Stimulated activated CD8-positive, alpha-beta memory T cell treated with anti-CD3 and anti-CD28 coated beads, Interleukin-7, amount 100 ng/mL, for 24 hours (primary cell): ENCODE measurements around the gene GANAB.
"Not testable (repeated sequence)": the region's sequence is repeated elsewhere in the genome, so short reads cannot be mapped to it uniquely, and the experiment has no call there.

Source experiments
- DNase-seq: peaks from one replicate; pipeline ENCODE4 v3.0.0-alpha.2; 2020; ENCODE audit warnings: low read depth

GANAB gene

DNA sequence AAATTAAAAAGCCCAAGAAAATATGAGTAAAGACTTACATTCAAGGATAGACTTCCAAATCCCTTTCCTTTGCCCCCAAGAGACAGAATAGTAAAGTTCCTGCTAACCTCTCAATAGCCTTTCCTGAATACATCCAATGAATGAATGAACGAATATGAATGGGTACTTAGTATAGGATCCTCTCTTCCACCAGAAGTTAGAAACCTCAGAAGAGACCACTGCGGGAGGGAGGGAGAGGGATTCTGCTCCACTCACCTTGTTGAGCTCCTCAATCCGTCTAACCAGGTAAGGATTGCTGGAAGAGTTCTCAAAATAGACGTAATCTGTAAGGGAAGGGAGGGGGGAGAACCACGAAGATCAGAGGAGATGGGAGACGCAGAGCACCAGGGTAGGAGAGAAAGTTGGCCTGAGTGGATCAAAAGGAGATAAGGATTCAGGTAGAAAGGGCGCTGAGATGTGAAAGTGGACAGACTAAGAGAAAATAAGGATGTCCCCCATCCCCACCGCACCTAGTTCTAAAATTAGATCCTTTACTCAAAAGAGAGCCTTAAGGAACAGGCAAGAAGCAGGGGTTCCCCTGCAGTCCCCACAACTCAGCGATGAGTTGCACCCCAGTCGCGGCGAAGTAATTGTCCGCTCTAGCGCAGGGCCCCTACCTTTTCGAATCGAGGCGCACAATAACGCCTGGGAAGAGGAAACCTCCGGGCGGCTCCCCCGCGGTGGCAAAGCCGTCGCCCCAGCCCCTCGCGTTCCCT is 45.9 kb downstream of the GANAB start:
- DNase-seq: no peak

DNA sequence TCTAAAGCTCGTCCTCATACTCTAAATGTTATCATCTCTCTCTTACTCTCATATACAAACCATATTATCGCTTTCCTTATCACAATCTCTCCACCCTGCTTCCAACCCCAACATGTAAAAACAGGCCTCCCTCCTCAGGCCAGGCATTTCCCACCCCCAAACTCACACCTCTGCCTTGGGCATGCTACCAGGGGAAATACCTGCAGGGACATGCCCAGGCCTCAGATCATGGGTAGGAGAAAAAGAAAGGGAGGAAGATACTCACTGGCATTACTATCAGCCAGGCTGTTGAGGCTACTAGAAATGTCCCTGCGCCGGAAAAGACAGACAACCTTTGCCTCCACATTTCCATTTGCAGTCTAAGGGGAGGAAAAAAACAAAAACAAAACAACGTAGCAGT is 46.5 kb downstream of the GANAB start:
- DNase-seq: no peak

DNA sequence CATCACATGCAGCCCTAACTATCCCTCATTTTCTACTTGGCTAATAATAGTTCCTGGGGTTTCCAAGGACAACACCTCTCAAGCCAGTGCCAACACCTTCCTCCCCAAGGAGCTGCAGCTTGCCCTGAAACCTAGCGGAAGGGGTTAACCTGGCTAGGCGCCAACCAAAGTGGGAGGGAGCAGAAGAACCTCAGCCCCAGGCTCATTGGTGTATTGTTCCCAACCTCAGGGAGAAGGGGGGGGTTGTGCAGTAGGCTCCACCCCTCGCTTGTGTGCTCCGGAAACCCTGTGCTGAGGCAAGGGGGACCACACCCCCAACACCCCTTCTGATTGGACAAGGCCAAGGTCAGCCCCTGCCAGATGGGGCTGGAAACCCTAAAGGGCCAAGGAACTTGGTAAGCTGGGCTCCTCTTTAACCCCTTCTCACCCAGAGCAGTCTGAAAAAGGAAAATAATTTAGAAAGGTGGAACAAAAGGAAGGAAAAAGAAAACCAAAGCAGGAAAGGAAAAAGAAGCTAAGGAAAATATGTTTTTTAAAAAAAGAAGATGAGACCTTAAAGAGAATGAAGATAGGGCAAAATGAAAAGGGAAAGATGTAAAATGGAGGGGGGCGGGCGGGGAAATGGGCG is 47.2 kb downstream of the GANAB start:
- peak; percentile 86 for DNase-seq

DNA sequence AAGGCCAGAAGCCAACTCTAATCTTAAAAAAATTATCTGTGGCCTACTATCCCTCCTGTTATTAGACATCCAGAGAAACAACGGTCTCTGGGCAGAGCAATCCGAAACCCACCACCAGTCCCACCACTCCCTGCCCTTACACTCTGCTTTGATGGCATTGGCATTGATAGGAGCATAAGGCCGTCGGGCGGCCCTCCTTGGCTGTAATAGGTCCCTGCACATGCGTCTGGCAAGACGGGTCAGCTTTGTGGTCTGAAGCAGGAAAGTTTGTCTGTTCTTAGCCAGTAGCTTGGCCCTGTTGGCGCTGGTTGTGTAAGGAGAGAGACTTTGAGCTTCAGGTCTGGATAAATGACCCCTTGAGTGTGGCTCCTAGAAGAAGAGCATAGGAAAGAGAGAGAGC is 51.3 kb downstream of the GANAB start:
- DNase-seq: no peak

DNA sequence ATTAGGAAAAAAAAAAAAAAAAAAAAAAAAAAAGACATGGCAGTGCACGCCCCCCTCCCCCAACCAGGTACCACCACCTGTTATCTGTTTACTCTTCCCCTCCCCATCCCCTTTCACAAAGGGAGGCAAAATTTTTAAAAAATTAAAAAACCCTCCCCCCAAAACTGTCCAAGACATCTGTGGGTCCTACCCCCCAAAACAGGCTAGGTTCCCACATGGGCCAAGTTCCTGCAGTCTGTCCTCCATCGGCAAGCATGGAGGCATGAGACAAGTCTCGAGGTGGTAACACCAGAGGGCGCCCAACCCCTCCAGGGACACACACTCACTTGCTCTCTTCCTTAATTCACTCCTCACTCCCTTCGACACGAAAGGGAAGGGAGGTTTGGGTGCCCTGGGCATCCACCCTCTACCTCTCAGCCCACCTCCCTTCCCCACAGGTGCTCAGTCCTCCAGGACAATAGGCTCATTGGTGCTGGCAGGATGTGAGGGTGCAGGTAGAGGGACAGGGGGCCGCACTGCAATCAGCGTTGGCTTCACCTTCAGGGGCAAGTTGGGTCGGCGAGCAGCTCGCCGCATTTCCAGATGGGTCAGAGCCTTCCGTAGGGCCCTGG is 52.9 kb downstream of the GANAB start:
- peak; percentile 38 for DNase-seq

DNA sequence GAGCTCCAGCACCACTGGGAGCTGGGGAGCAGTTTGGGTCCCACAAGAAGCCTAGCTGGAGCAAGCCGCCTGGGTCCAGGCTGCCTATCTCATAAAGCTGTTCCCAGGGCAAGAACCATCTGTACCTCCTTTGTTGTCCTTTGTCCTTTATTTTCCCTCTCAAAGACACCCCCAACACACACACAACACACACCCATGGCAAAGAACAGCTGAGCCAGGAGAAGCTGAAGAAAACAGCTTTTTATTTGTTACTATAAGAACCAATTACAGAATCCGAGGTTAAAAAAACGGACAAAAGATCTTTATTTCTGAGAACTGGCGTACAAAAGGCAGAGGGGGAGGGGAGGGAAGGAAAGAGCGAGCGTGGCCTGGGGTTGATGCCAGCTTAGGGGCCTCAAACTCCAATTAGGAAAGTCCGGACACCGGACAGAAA is 53.4 kb downstream of the GANAB start:
- DNase-seq: no peak

DNA sequence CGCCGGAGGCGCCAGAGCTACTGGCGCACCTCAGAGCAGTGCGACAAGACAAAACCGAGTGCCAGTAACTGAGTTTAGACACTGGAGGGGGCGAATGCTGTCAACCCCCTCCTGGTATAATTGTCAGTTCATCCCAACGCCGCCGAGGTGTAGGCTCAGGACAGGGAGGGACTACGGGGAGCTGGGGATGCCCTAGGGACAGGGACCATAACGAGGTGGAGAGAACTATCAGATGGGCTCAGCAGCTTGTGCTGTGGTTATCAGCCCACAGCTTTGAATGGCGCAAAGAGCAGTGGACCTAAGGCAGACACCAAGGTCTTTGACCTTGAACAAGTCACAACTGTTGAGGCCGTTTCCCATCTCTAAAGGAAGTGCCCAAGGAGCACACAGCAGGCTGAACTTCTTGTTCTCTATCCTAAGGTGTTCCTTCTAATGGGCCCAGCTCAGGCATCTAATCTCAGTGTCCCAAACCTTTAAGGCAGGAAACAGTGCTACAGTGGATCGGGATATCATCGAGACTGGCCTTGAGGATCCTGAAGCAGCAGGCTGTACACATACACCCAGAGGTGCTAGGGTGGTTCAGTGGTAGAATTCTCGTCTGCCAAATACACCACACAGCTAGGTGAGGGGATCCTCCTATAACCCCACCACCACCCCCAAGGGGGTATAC is 54.1 kb downstream of the GANAB start:
- DNase-seq: no peak

DNA sequence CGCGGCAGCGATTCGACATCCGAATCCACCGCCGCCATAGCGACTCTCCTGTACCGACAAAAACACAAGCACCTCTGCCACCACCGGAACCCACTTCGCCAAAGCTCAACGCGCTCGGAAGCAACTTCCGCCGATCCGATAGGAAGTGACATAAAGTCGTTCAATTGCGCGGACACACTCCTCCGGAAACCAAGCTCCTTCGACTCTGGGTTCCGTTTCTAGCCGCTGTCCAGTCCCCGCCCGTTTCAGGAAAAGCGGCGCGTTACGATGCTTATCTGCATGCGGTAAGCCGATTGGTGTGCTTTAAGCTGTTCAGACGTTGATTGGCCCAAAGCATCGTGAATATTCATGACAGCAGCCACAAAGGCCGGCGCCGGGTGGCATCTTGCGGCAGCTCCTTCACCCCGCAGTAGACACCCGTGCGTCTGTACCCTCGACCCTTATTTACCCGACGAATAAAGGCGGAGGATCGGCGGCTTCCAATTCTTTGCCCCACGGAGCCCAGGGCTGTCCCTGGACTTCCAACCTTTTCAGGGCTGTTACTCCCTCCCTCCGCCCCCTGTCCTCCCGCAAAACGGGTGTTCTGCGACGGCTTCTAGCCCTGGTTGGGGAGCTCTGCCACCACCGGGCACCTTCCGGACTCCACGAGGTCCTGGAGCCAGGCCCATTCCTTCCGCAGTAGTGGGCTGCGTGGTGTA is 54.8 kb downstream of the GANAB start, which contains the start of gene TUT1:
TSS of gene TUT1 (minus strand) at position 76 of the 698 bp plus-strand sequence. CDS start at position 38, 38 bp downstream.
- DNase-seq: peak; percentile 83

DNA sequence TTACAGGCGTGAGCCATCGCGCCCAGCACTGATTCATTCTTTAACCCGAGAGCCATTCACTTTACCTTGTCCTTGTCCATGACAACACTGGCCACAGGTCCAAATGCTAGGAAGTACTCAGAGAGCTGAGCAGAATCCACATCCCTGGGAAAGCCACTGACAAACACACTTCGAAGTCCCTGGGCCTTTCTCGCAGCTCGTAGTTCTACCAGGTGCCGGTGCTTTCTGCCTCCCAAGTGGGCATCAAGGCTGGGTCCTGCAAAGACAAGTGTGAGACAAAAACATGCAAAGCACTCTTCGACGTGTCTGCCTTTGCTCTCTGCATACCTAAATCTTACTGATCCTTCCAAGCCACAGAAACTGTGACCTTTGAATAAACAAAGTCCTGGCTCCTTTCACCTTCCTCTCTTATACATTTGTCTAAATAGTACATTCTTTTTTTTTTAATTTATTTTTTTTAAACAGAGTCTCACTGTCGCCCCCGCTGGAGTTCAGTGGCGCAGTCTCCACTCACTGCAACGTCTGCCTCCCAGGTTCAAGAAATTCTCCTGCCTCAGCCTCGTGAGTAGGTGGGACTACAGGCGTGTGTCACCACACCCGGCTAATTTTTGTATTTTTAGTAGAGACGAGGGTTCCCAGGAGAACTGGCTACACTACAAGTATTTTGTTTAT is 57.3 kb downstream of the GANAB start:
- DNase-seq: no peak

DNA sequence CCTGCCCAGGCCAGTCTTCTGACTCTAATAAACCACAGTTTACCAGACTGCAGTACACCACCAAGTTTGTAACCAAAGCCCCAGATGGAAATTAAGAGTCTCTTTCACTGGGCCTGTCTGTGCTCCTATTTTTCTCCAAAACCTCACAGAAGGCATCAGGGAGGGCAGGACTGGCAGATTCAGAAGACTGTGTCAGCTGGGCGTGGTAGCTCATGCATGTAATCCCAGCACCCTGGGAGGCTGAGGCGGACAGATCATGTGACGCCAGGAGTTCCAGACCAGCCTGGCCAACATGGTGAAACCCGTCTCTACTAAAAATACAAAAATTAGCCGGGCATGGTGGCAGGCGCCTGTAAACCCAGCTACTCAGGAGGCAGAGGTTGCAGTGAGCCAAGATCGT is 61.1 kb downstream of the GANAB start:
- DNase-seq: not testable (repeated sequence)

DNA sequence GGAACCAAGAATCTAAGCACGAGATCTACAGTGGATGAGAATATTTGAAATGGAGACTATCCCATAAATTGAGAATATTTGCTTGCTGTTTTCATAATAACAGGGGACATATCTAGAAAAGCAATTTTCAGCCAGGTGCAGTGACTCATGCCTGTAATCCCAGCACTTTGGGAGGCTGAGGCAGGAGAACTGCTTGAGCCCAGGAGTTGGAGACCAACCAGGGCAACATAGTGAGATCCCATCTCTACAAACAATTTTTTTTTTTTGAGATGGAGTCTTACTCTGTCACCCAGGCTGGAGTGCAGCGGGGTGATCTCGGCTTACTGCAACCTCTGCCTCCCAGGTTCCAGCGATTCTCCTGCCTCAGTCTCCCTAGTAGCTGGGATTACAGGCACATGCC is 64.7 kb downstream of the GANAB start:
- not testable (repeated sequence) for DNase-seq

DNA sequence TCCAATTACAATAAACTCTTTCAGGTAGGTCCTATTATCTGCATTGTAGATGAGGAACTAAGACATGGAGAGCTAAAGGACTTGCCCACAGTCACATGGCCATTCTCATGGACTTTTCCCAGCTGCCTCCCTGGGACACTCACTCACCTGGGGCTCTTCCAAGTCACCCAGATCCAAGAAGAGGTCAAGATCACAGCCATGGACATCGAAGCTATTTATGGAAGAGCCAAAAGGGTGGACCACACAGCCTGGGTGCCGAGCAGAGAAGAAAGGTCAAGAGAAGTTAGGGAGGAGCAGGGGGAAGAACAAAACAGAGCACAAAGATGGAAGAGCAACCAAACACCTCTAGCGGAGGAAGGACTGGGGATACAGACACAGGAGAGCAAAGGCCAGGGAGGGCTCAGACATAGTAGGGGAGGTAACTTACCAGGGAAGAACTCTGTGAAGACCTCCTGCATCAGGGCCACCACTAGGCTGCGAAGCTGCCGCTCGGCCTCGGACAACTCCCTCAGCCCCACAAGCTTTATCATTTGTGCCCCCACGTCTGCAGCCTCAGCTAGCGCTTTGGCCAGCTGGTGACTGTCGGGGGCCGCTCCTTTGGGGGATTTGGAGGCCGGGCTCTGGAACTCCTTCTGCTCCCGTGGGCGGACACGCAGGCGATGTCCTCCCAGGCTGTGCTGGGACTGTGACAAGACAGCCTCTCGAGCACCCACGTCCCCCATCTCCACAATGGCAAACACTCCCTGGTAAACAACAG is 65.3 kb downstream of the GANAB start:
- DNase-seq: no peak

DNA sequence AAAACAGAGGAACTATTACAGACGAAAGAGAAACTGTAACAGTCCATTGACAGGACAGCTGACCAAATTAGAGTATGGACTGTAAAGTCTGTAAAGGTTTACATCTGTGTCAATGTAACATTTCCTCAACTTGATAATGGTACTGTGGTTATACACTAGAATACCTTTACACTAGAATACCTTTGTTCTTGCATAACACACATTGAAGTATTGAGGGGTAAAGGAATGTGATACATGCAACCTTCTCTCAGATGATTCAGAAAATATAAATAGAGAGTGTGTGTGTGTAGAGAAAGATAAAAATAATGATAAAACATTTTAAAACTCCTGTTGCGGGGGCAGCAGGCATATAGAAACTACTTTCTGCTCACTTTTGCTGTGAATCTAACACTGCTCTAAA is 67.2 kb downstream of the GANAB start:
- DNase-seq: no peak

DNA sequence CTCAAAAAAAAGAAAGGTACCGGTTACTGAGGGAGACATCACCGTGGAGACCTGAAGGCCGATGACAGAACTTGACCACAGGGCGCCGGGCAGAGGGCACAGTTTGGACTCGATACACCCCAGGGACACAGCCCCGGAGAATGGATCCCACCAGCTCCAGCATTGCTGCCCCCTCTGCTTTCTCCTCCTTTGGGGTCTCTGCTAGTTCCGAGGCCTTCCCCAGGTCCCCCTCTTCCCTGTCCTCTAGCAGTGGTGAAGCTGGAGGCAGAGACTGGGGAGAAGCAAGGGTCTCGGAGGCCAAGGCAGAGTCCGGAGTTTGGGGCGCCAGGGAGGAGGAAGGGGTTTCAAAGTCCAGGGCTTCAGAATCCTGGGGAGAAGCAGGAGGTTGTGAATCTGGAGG is 67.9 kb downstream of the GANAB start:
- no peak for DNase-seq

DNA sequence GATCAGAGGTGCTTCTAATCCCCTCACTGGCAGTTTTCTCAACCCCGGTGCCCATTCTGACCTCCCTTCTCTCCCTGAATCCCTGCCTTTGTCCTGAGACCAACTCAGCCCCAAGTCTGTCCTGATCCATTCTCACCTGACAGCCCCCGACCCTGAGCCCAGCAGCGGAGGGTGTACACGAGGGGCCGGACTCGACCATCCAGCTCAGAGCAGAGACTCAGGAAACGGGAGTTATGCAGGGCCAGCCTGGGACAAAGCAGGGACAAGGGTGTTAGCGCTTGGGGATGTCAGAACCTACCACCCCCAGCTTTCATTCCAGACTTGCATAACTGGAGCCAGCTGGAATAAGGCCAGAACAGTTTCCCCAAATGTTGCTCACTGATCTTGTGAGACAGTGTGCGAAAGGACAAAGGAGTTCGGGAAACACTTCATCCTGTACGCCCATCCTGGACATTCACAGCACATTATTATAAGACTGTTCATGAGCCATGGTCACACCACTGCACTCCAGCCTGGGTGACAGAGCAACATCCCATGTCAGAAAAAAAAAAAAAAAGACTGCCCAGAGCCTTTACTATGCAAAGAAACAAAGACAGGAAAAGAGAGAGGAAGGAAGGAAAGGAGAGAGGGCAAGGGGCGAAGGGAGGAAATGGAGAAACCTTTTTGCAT is 69.2 kb downstream of the GANAB start:
- DNase-seq: no peak

DNA sequence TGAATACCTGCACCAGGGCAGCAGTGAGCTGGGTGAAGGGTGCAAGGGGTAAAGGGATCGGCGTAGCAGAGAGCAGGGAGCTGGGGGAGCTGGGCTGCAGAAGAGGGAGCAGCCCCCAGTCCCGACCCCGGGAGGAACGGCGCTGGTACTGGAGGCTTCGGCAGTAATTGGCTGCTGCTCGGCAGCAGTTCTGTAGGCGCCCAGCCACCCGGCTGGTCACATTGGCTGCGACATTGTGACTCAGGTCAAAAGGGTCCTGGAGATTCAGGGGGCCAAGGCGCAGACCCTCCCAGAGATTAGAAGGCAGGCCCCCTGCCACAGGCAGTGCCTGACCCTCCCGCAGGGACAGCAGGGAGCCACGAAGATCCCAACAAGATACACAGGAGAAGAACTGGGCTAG is 70.6 kb downstream of the GANAB start:
- DNase-seq: no peak

DNA sequence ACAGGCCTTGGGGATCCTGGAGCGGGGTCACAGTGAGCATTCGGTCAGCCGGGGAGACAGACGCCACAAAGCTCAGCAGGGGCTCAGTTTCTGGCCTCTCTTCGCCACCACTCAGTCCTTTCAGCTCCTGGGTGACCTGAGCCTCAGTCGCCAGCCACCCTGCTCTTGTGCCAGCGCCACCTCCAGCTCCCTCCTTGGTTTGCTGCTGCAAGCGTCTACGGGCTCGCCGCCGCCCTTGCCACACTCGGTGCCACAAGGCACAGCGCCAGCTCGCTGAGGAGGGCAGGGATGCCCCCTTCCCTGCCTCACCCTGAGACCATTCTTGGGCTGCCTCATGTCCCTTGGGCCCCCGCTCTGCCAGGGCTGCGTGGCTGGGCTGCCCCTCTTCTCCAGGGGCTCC is 71.3 kb downstream of the GANAB start:
- DNase-seq: no peak
